ENCODE data around the gene MXD3. TPM values are rescaled to one million over a fixed set of nuclear protein-coding genes. Genes with fewer than 3 reads are reported as not detected.
A peak's percentile ranks its signal among the peaks of the same experiment; 100 is the strongest.

MXD3 gene
- total RNA-seq, 4 donors from 2014 or later: 2.0 to 11.7 (median 7.8) TPM

GRCh38 chr5:177354711-177355110, 43.0 kb upstream of the MXD3 start:
- Histone ChIP-seq H3K4me3 (replicated peaks in 1 of 3) (no peak overlapping the region), H3K27ac (no peak overlapping the region), H3K9me3 (no peaks in the 10 kb centered on the region), H3K27me3 (no peaks in the 10 kb centered on the region), H3K36me3 (no peaks in the 10 kb centered on the region), H3K4me1 (peaks cover 13 to 17% of the 10 kb centered on the region in 2 donors)
- WGBS, 2 donors: 65 to 88% methylated on average over 3 of the region's 3 CpGs
- TF ChIP-seq CTCF (IDR thresholded peaks at IDR 0.05) (no peak), POLR2A (IDR thresholded peaks at IDR 0.05) (no peak)
- DNase-seq: no peak
- intact Hi-C loops (cut with DNase I): loop anchor here (5.0 kb wide), 1 partner anchor 42 kb away; the partner anchor contains the start of gene MXD3

GRCh38 chr5:177354256-177354655, 42.6 kb upstream of the MXD3 start:
- H3K4me3 ChIP-seq (replicated peaks in 1 of 3): no peak overlapping the region
- no peaks in the 10 kb centered on the region for H3K27me3 ChIP-seq
- H3K36me3 ChIP-seq: no peaks in the 10 kb centered on the region
- H3K4me1 ChIP-seq: peaks cover 14 to 21% of the 10 kb centered on the region in 2 donors
- TF ChIP-seq POLR2A (IDR thresholded peaks at IDR 0.05) (no peak), CTCF (IDR thresholded peaks at IDR 0.05) (no peak)
- intact Hi-C loops (cut with DNase I): loop anchor here (5.0 kb wide), 1 partner anchor 42 kb away; the partner anchor contains the start of gene MXD3
- 88 to 93% methylated on average over 3 of the region's 3 CpGs for WGBS, 2 donors
- DNase-seq: no peak
- no peaks in the 10 kb centered on the region for H3K9me3 ChIP-seq
- no peak overlapping the region for H3K27ac ChIP-seq

GRCh38 chr5:177353093-177353492, 41.4 kb upstream of the MXD3 start:
- Histone ChIP-seq H3K4me3 (replicated peaks in 1 of 3) (no peak overlapping the region), H3K4me1 (peaks cover 14 to 27% of the 10 kb centered on the region in 2 donors), H3K27me3 (no peaks in the 10 kb centered on the region), H3K9me3 (no peaks in the 10 kb centered on the region), H3K36me3 (no peaks in the 10 kb centered on the region), H3K27ac (no peak overlapping the region)
- intact Hi-C loops (cut with DNase I): loop anchor here (5.0 kb wide), 1 partner anchor 41 kb away; the partner anchor contains the start of gene MXD3
- TF ChIP-seq CTCF (IDR thresholded peaks at IDR 0.05): no peak
- no peak for TF ChIP-seq POLR2A (IDR thresholded peaks at IDR 0.05)
- DNase-seq: no peak
- 74 to 78% methylated on average over 5 of the region's 5 CpGs for WGBS, 2 donors

- 8% methylated on average over 46 to 47 of the region's 55 CpGs for whole genome bisulfite sequencing, 2 donors
- H3K4me3 ChIP-seq (replicated peaks in 1 of 3): peak within 1 kb of the TSS; percentile 66 to 93 (median 82)
- no peaks in the 10 kb centered on the region for H3K36me3 ChIP-seq
- H3K9me3 ChIP-seq: no peaks in the 10 kb centered on the region
- H3K4me1 ChIP-seq: peaks cover 14 to 27% of the 10 kb centered on the region in 2 donors
- no peak for TF ChIP-seq CTCF (IDR thresholded peaks at IDR 0.05)
- peak in 1 of 2 donors; percentile 60 for TF ChIP-seq POLR2A (IDR thresholded peaks at IDR 0.05)
- peak; percentile 93 to 95 for DNase-seq
- no peaks in the 10 kb centered on the region for H3K27me3 ChIP-seq
- peak within 1 kb of the TSS; percentile 86 to 90 (median 86) for H3K27ac ChIP-seq
- intact Hi-C loops (cut with DNase I): loop anchor here (5.0 kb wide), 1 partner anchor 39 kb away; the partner anchor contains the start of gene MXD3
Observed at GRCh38 chr5:177351392-177352329, 40.0 kb upstream of the MXD3 start, which contains the start of gene LMAN2. LMAN2 (minus strand) TSS chr5:177351668; CDS start chr5:177351647, 21 bp downstream.
